HG03045 (cell line): Measurements from ENCODE around the gene THUMPD1.
"Not testable (repeated sequence)": the region's sequence is repeated elsewhere in the genome, so short reads cannot be mapped to it uniquely, and the experiment has no call there.

ENCODE experiments used
- ATAC-seq: cut with Tn5 transposase; IDR thresholded peaks from one replicate; pipeline ENCODE4 v1.9.1; 2021; ENCODE audit warnings: mild to moderate bottlenecking, moderate library complexity; ENCODE audit not compliant: unreplicated experiment

The THUMPD1 gene

DNA sequence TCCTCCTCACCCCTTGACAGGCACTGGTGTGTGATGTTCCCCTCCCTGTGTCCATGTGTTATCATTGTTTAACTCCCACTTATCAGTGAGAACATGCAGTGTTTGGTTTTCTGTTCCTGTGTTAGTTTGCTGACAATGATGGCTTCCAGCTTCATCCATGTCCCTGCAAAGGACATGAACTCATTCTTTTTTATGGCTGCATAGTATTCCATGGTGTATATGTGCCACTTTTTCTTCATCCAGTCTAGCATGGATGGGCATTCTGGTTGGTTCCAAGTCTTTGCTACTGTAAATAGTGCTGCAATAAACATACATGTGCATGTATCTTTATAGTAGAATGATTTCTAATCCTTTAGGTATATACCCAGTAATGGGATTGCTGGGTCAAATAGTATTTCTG is 39.9 kb downstream of the THUMPD1 start:
- ATAC-seq: not testable (repeated sequence)

DNA sequence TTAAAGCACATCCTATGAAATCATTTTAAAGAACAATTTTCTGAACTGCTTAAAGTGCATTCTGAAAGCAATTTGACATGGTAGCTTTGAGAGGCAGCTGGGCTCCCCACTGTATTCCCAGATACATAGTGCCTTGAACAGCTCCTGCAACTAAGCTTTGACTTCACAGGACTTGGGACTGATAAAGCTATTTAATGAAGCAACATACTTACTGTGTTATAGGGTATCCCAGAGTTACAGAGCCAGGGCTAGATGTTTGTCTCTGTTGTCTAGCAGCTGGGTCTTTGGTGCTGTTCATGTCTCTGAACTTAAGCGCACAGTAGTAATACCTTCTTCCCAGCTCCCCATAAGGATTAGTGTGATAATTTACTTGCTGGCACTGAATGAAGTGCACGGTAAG is 45.0 kb downstream of the THUMPD1 start:
- ATAC-seq: no peak

DNA sequence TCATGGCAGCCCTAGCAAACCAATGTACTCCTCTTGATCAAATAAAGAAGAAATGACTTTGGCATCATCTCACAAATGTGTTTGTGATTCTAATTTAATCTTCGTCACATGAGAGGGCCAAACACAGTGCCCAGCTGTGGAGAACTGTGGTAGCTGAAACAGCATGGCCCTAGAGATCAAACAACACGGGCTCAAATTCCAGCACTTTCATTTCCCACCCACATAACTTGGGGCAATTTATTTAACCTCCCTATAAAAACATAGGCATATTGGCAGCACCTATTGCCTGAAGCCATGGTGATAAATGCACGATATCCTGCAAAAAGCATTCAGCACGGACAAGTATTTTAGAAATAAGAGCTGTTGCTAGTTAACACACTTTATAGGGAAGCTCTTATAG is 46.6 kb downstream of the THUMPD1 start:
- no peak for ATAC-seq

DNA sequence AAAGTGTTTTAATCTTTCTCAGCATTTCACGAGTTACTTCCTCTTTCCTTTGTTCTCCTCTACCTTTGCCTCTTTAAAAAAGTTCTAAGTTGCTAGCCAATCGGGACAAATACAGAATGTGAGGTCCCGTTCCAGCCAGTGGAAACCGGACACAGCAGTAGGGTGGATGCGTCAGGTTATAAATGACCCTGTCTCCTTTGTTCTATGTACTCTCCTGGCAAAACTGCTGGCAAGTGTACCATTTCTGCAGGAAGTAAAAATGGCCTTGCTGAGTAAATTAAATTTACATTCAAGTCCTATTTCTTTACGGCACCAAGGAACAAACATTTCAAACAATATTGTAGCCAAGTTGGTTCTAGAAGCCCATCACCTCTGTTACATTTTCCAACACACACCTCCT is 47.5 kb downstream of the THUMPD1 start:
- not testable (repeated sequence) for ATAC-seq

DNA sequence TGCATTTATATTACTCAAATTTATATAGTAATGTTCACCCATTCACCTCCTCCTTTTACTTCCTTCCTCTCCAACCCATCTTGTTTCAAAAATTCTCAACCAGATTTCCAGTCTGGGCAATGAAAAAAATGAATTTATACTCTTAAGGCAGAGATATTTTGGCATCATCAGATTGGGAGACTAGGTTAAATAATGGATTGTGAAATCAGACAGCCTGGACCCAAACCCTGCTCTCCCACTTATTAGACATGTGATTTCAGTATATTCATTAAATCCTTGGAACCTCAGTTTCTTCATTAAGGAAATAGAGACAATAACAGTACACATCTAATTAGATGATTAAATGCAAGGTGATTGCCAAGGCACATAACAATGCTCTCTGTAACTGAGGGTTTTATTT is 52.0 kb downstream of the THUMPD1 start:
- no peak for ATAC-seq

DNA sequence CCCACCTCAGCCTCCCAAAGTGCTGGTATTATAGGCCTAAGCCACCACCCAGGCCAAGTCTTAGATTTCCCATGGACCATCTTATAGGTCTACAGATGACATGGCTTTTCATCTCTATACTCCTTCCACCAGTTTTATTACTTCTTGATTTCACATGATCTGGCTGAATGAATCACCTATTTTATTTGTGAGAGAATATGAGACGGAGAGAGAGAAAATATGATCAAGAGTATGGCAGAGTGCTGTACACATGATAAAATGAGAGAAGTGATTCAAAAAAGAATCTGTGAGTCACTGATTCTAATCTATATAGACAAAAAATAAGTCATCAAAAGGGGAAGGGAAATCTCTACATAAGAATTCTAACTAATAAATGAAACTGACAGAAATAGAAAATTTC is 57.8 kb downstream of the THUMPD1 start:
- no peak for ATAC-seq
